HCT116 (cell line): Measurements from ENCODE around the gene AOPEP.

Experiments used
- EZH2 ChIP-seq: fragments of 200-600 bp; sonication (generic); IDR thresholded peaks from 2 replicates; pipeline ENCODE4 v1.6.1; 2017; ENCODE audit warnings: antibody characterized with exemption, mixed run types
- MAX ChIP-seq: IDR thresholded peaks from 2 replicates; pipeline ENCODE4 v1.6.1; 2012
- POLR2A ChIP-seq: IDR thresholded peaks from 2 replicates; pipeline ENCODE4 v1.7.0; 2011; ENCODE audit warnings: borderline replicate concordance; ENCODE audit not compliant: insufficient read depth, insufficient read length; ENCODE audit errors: extremely low read depth
- YY1 ChIP-seq: IDR thresholded peaks from 2 replicates; pipeline ENCODE4 v1.6.1; 2011; ENCODE audit warnings: low read length, low read depth, moderate library complexity, mild to moderate bottlenecking; ENCODE audit not compliant: insufficient replicate concordance; ENCODE audit errors: extremely low read depth
- ZBTB33 ChIP-seq: IDR thresholded peaks from 2 replicates; pipeline ENCODE4 v1.6.1; 2011; ENCODE audit warnings: mild to moderate bottlenecking, low read length, moderate library complexity; ENCODE audit not compliant: insufficient replicate concordance; ENCODE audit errors: extremely low read depth
- ZNF274 ChIP-seq: fragments of 200-500 bp; sonication (Bioruptor generic); IDR thresholded peaks from 2 replicates; pipeline ENCODE4 v1.6.1; 2014; ENCODE audit warnings: mild to moderate bottlenecking, low read depth, low read length, inconsistent platforms
- TF ChIP-seq, protein P1 (sequence below), 3 experiments: fragments of 200-600 bp in 1 of 3; sonication (generic) in 1 of 3; IDR thresholded peaks in 2 of 3; conservative IDR thresholded peaks in 1 of 3; 2 replicates each; pipeline ENCODE4 v1.5.1; 2012 to 2017; ENCODE audit warnings: low read depth in 2 of 3, low read length in 2 of 3, antibody characterized with exemption in 1 of 3, borderline replicate concordance in 1 of 3, control low read depth in 1 of 3, mild to moderate bottlenecking in 1 of 3, mixed read lengths in 1 of 3, mixed run types in 1 of 3, moderate library complexity in 1 of 3; ENCODE audit not compliant: insufficient read depth in 1 of 3
- TF ChIP-seq, protein P2 (sequence below): IDR thresholded peaks from 2 replicates; pipeline ENCODE4 v1.6.1; 2012; ENCODE audit warnings: low read depth

DNA sequence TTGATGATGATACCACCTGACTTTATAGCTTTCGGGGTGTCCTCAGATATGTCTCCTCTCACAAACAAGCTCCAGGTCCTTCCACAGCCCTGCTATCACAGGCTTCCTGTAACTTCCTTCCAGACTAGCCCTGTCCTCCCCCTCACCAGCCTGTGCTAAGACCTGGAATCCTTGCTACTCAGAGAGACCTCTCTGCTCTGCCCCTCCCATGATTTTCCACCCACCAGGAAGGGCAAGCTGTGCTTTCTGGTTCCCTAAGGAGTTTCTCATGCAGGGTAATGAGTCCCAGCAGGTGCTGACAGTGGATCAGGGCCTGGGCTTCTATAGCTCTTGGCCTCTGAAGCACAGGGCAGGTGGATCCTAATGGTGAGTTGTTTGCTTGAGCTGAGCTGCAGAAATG lies 86.9 kb downstream of the AOPEP start:
- TF ChIP-seq POLR2A (no peak), MAX (no peak), EZH2 (no peak), ZNF274 (no peak), ZBTB33 (no peak), YY1 (no peak)
- TF ChIP-seq, protein P1, sequence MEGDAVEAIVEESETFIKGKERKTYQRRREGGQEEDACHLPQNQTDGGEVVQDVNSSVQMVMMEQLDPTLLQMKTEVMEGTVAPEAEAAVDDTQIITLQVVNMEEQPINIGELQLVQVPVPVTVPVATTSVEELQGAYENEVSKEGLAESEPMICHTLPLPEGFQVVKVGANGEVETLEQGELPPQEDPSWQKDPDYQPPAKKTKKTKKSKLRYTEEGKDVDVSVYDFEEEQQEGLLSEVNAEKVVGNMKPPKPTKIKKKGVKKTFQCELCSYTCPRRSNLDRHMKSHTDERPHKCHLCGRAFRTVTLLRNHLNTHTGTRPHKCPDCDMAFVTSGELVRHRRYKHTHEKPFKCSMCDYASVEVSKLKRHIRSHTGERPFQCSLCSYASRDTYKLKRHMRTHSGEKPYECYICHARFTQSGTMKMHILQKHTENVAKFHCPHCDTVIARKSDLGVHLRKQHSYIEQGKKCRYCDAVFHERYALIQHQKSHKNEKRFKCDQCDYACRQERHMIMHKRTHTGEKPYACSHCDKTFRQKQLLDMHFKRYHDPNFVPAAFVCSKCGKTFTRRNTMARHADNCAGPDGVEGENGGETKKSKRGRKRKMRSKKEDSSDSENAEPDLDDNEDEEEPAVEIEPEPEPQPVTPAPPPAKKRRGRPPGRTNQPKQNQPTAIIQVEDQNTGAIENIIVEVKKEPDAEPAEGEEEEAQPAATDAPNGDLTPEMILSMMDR (IDR thresholded peaks at IDR 0.05 in 2 of 3, conservative IDR thresholded peaks at IDR 0.05 in 1 of 3; ENCODE audit: borderline replicate concordance in 1 of 3, insufficient read depth in 1 of 3, low read depth in 2 of 3, low read length in 2 of 3) = no peak
- TF ChIP-seq, protein P2, sequence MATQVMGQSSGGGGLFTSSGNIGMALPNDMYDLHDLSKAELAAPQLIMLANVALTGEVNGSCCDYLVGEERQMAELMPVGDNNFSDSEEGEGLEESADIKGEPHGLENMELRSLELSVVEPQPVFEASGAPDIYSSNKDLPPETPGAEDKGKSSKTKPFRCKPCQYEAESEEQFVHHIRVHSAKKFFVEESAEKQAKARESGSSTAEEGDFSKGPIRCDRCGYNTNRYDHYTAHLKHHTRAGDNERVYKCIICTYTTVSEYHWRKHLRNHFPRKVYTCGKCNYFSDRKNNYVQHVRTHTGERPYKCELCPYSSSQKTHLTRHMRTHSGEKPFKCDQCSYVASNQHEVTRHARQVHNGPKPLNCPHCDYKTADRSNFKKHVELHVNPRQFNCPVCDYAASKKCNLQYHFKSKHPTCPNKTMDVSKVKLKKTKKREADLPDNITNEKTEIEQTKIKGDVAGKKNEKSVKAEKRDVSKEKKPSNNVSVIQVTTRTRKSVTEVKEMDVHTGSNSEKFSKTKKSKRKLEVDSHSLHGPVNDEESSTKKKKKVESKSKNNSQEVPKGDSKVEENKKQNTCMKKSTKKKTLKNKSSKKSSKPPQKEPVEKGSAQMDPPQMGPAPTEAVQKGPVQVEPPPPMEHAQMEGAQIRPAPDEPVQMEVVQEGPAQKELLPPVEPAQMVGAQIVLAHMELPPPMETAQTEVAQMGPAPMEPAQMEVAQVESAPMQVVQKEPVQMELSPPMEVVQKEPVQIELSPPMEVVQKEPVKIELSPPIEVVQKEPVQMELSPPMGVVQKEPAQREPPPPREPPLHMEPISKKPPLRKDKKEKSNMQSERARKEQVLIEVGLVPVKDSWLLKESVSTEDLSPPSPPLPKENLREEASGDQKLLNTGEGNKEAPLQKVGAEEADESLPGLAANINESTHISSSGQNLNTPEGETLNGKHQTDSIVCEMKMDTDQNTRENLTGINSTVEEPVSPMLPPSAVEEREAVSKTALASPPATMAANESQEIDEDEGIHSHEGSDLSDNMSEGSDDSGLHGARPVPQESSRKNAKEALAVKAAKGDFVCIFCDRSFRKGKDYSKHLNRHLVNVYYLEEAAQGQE = no peak
